GM23338 (cell line): ENCODE measurements around the gene KIF1A. TPM values are rescaled to one million over a fixed set of nuclear protein-coding genes. Genes with fewer than 3 reads are reported as not detected.

ENCODE experiments used
- ATAC-seq: fragments of 200-7000 bp; cut with Tn5 transposase; 3 replicates; pipeline ENCODE4 v1.9.1; 2020
- DNase-seq: peaks from one replicate; pipeline ENCODE4 v3.0.0-alpha.2; 2015; ENCODE audit warnings: low spot score
- H2AFZ ChIP-seq: fragments of 200-600 bp; sonication (generic); 2 replicates; pipeline ENCODE4 v1.8.0; 2016; ENCODE audit warnings: antibody characterized with exemption, mild to moderate bottlenecking, moderate library complexity
- H3F3A ChIP-seq: fragments of 200-600 bp; sonication (generic); replicated peaks from 2 replicates; pipeline ENCODE4 v1.8.0; 2017; ENCODE audit warnings: antibody characterized with exemption, mixed run types, low read depth
- H3K27ac ChIP-seq: fragments of 200-600 bp; sonication (generic); 2 replicates; pipeline ENCODE4 v1.6.1; 2016; ENCODE audit warnings: low read depth
- H3K27me3 ChIP-seq: fragments of 200-600 bp; sonication (generic); 2 replicates; pipeline ENCODE4 v1.8.0; 2016; ENCODE audit warnings: mild to moderate bottlenecking, mixed run types, moderate library complexity; ENCODE audit not compliant: insufficient read depth
- H3K36me3 ChIP-seq: fragments of 200-600 bp; sonication (generic); 2 replicates; pipeline ENCODE4 v1.8.0; 2016; ENCODE audit warnings: mild to moderate bottlenecking; ENCODE audit not compliant: insufficient read depth
- H3K4me1 ChIP-seq: fragments of 200-600 bp; sonication (generic); 2 replicates; pipeline ENCODE4 v1.8.0; 2016; ENCODE audit warnings: mild to moderate bottlenecking, moderate library complexity; ENCODE audit not compliant: insufficient read depth
- H3K4me2 ChIP-seq: fragments of 200-600 bp; sonication (generic); 2 replicates; pipeline ENCODE4 v1.7.1; 2017; ENCODE audit warnings: mixed run types
- H3K4me3 ChIP-seq: fragments of 200-600 bp; sonication (generic); 2 replicates; pipeline ENCODE4 v1.6.1; 2016; ENCODE audit warnings: mixed run types
- H3K79me2 ChIP-seq: fragments of 200-600 bp; sonication (generic); replicated peaks from 2 replicates; pipeline ENCODE4 v1.8.0; 2017; ENCODE audit warnings: mild to moderate bottlenecking; ENCODE audit not compliant: insufficient read depth
- H3K9me2 ChIP-seq: fragments of 200-600 bp; sonication (generic); 2 replicates; pipeline ENCODE4 v1.8.0; 2017; ENCODE audit not compliant: insufficient read depth
- H4K20me1 ChIP-seq: fragments of 200-600 bp; sonication (generic); replicated peaks from 2 replicates; pipeline ENCODE4 v1.8.0; 2017; ENCODE audit warnings: mild to moderate bottlenecking; ENCODE audit not compliant: insufficient read depth
- H3K27ac Mint-ChIP-seq: 2 replicates; pipeline ENCODE4 v1.8.0; 2020; ENCODE audit warnings: inconsistent platforms, mild to moderate bottlenecking, moderate library complexity, mixed read lengths
- H3K27me3 Mint-ChIP-seq: 3 replicates; pipeline ENCODE4 v1.8.0; 2022; ENCODE audit warnings: low read depth, mild to moderate bottlenecking, moderate library complexity, mixed read lengths, inconsistent platforms; ENCODE audit not compliant: insufficient read depth, poor library complexity
- H3K36me3 Mint-ChIP-seq: 3 replicates; pipeline ENCODE4 v1.8.0; 2021; ENCODE audit warnings: low read depth, mild to moderate bottlenecking, inconsistent platforms, moderate library complexity, mixed read lengths
- H3K4me1 Mint-ChIP-seq: 3 replicates; pipeline ENCODE4 v1.8.0; 2020; ENCODE audit warnings: mild to moderate bottlenecking, inconsistent platforms, mixed read lengths
- H3K4me3 Mint-ChIP-seq: 3 replicates; pipeline ENCODE4 v1.8.0; 2021; ENCODE audit warnings: moderate library complexity, mild to moderate bottlenecking, inconsistent platforms, mixed read lengths
- H3K9me3 Mint-ChIP-seq: 3 replicates; pipeline ENCODE4 v1.8.0; 2020; ENCODE audit warnings: moderate library complexity, mild to moderate bottlenecking, inconsistent platforms, mixed read lengths
- CTCF ChIP-seq, 2 experiments: fragments of 200-600 bp in 1 of 2; sonication (generic) in 1 of 2; conservative IDR thresholded peaks; 2 replicates each; pipeline versions ENCODE4 v1.5.1 to v1.6.1; 2016 to 2017; ENCODE audit warnings: antibody characterized with exemption in 2 of 2, low read depth in 2 of 2, mild to moderate bottlenecking in 2 of 2, moderate library complexity in 1 of 2
- ETS1 ChIP-seq: IDR thresholded peaks from 2 replicates; pipeline ENCODE4 v1.6.1; 2016; ENCODE audit warnings: antibody characterized with exemption
- EZH2 ChIP-seq: fragments of 200-600 bp; sonication (generic); IDR thresholded peaks from one replicate; pipeline ENCODE4 v1.8.0; 2017; ENCODE audit warnings: antibody characterized with exemption, mild to moderate bottlenecking, low read depth; ENCODE audit not compliant: unreplicated experiment
- EZH2phosphoT487 ChIP-seq: fragments of 200-600 bp; sonication (generic); IDR thresholded peaks from one replicate; pipeline ENCODE4 v1.8.1; 2018; ENCODE audit warnings: antibody characterized with exemption; ENCODE audit not compliant: unreplicated experiment
- JUNB ChIP-seq: IDR thresholded peaks from one replicate; pipeline ENCODE4 v1.6.1; 2016; ENCODE audit warnings: antibody characterized with exemption; ENCODE audit not compliant: unreplicated experiment
- NANOG ChIP-seq: IDR thresholded peaks from 2 replicates; pipeline ENCODE4 v1.6.1; 2016; ENCODE audit warnings: antibody characterized with exemption, borderline replicate concordance
- REST ChIP-seq: IDR thresholded peaks from one replicate; pipeline ENCODE4 v1.6.1; 2018; ENCODE audit warnings: antibody characterized with exemption; ENCODE audit not compliant: unreplicated experiment
- STAT1 ChIP-seq: IDR thresholded peaks from one replicate; pipeline ENCODE4 v1.6.1; 2016; ENCODE audit warnings: antibody characterized with exemption; ENCODE audit not compliant: unreplicated experiment
- ZNF331 ChIP-seq: fragments of 250-450 bp; sonication (Bioruptor Pico); IDR thresholded peaks from 2 replicates; pipeline ENCODE4 v1.5.0; 2020; ENCODE audit warnings: low read depth, mild to moderate bottlenecking, moderate library complexity
- polyA plus RNA-seq: library from polyadenylated mRNA; unstranded; fragments of >200 nt; fragmentation: Nextera tagmentation; extraction: Ambion mirVana; gene quantifications from 2 replicates; pipeline ENCODE4 v1.2.1, GENCODE V29; 2016
- total RNA-seq: library from RNA; depleted of rRNA; stranded (reverse); fragments of >200 nt; shearing (Covaris generic); gene quantifications from 2 replicates; pipeline ENCODE4 v1.2.3, GENCODE V29; 2014

The KIF1A gene
- total and polyA plus RNA-seq, 2 experiments from 2014 or later, result 169 to 214 TPM

- no peak for TF ChIP-seq REST
- TF ChIP-seq ZNF331 (CRISPR knock-in tag), result no peak
- TF ChIP-seq EZH2phosphoT487, result no peak
Measured at GRCh38 chr2:240811346-240812300, 8.4 kb downstream of the KIF1A start (continued).

- no peak overlapping the region for H3K4me2 ChIP-seq
- H3K27ac ChIP-seq, result no peak overlapping the region
- H3K4me1 ChIP-seq, result no peaks in the 10 kb centered on the region
- Mint-ChIP-seq H3K27ac (no peak overlapping the region), H3K4me3 (no peak overlapping the region; the same call in 2 of the 3 replicates), H3K36me3 (peaks cover 85% of the 10 kb centered on the region), H3K9me3 (peaks cover 13% of the 10 kb centered on the region), H3K4me1 (peaks cover 30% of the 10 kb centered on the region), H3K27me3 (peaks cover 20% of the 10 kb centered on the region)
- no peak overlapping the region for H2AFZ ChIP-seq
- peaks cover 98% of the 10 kb centered on the region for H3K79me2 ChIP-seq
- H3K27me3 ChIP-seq, result no peaks in the 10 kb centered on the region
- DNase-seq (no peak), ATAC-seq (no peak)
- H3K9me2 ChIP-seq, result no peaks in the 10 kb centered on the region
- H3K4me3 ChIP-seq, result no peak overlapping the region
- H3F3A ChIP-seq, result no peaks in the 10 kb centered on the region
- no peaks in the 10 kb centered on the region; the same call in 1 of the 2 replicates for H3K36me3 ChIP-seq
- H4K20me1 ChIP-seq, result peaks cover 65% of the 10 kb centered on the region
- TF ChIP-seq STAT1 (no peak), ZNF331 (CRISPR knock-in tag) (no peak), REST (no peak), CTCF (conservative IDR thresholded peaks at IDR 0.05; ENCODE audit: low read depth in 2 of 2) (no peak), JUNB (no peak), NANOG (no peak), EZH2 (no peak), ETS1 (no peak), EZH2phosphoT487 (no peak)
Measured at GRCh38 chr2:240810621-240811020, 9.4 kb downstream of the KIF1A start.
